ENCODE results near the gene CD82.

DNA sequence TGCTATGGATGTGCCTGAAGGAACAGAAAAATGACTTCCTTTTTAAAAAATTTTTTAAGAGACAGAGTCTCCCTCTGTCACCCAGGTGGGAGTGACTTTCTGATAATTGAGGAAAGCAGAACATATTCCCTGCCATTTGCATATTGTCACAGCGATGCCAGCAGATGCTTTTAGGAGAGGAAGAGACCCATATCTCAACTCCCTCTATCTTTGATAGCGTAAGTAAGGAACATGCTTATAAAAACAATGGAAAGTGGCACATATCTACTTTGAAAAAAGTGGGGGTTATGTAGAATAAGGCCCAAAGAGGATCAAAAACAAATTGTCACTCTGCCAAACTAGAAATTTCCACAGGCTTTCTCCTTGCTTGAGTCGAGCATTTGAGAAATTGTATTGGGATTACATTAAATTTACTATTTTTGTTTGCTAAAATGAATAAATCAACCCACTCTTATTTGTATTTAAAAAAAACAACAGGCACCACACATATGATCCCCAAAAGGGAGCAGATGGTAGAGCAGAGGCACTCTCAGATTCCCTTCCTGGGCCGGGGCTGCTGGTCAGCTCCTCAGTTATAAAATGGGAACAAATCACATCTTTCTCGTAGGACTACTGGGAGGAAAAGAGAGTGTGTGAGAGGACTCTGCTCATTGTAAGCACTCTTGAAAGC, 92.5 kb downstream of the CD82 start:
- no peak for TF ChIP-seq CTCF (IDR thresholded peaks at IDR 0.05)
- no peak for TF ChIP-seq POLR2A (IDR thresholded peaks at IDR 0.05)
